Liver (tissue), 3 donors: ENCODE results near the gene MBOAT1.

Source experiments
- GABPA ChIP-seq, 2 donors: IDR thresholded peaks in 1 of 2; conservative IDR thresholded peaks in 1 of 2; 2 replicates each; pipeline ENCODE4 v1.6.1; 2016; ENCODE audit warnings: antibody characterized with exemption in 2 of 2, mild to moderate bottlenecking in 1 of 2, moderate library complexity in 1 of 2
- RAD21 ChIP-seq, 2 donors: IDR thresholded peaks; 2 replicates each; pipeline ENCODE4 v1.6.1; 2016; ENCODE audit warnings: antibody characterized with exemption in 2 of 2, mild to moderate bottlenecking in 2 of 2
- TAF1 ChIP-seq: conservative IDR thresholded peaks from 2 replicates; pipeline ENCODE4 v1.6.1; 2016; ENCODE audit warnings: antibody characterized with exemption, mild to moderate bottlenecking
- YY1 ChIP-seq: IDR thresholded peaks from 2 replicates; pipeline ENCODE4 v1.6.1; 2016; ENCODE audit warnings: antibody characterized with exemption, mild to moderate bottlenecking
- TF ChIP-seq, protein P1 (sequence below): fragments of 150-350 bp; IDR thresholded peaks from 2 replicates; pipeline ENCODE4 v1.5.1; 2017; ENCODE audit warnings: improper control_type of control experiment, low read depth, low read length; ENCODE audit not compliant: missing input control
- TF ChIP-seq, protein P2 (sequence below): IDR thresholded peaks from 2 replicates; pipeline ENCODE4 v1.6.1; 2016; ENCODE audit warnings: antibody characterized with exemption, mild to moderate bottlenecking
- TF ChIP-seq, protein P3 (sequence below): IDR thresholded peaks from 2 replicates; pipeline ENCODE4 v1.6.1; 2016; ENCODE audit warnings: antibody characterized with exemption
- donor health status: healthy.
- donor health status: healthy.

DNA sequence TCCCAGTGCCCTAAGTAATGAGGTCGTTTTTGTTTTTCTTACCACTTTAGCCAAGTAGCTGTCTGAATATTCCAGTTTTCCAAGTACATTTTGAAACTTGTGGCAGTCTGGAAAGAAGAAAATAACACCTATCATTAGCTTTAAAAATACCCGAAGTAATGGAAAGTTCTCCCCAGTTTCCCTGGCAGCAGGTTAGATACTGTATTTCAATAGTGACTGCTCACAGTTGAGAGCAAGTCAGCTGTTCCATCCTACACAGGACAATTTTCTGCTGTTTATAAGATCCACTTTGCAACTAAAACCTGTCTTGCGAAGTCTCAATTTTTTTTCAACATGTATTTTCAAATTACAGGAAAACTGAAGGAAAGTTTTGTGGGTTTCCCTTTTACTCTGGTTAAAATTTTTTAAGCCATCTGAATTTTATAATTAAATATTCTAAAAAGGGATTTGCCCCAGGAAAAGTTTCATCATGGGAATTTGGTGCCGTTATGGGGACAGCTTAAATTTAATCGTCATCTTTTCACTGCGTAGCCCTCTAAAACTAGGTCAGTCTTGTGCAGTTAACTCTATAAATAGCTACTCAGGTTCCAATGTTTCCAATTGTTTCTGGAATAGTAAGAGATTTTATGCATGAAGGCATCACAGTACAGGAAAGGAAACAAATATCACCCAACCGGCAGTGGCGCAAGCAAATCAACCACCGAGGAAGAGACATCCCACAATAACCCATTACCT lies 96.9 kb downstream of the MBOAT1 start:
- TF ChIP-seq, protein P1, sequence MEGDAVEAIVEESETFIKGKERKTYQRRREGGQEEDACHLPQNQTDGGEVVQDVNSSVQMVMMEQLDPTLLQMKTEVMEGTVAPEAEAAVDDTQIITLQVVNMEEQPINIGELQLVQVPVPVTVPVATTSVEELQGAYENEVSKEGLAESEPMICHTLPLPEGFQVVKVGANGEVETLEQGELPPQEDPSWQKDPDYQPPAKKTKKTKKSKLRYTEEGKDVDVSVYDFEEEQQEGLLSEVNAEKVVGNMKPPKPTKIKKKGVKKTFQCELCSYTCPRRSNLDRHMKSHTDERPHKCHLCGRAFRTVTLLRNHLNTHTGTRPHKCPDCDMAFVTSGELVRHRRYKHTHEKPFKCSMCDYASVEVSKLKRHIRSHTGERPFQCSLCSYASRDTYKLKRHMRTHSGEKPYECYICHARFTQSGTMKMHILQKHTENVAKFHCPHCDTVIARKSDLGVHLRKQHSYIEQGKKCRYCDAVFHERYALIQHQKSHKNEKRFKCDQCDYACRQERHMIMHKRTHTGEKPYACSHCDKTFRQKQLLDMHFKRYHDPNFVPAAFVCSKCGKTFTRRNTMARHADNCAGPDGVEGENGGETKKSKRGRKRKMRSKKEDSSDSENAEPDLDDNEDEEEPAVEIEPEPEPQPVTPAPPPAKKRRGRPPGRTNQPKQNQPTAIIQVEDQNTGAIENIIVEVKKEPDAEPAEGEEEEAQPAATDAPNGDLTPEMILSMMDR: no peak
- TF ChIP-seq YY1 (no peak), RAD21 (IDR thresholded peaks at IDR 0.05) (no peak), TAF1 (no peak), GABPA (IDR thresholded peaks at IDR 0.05 in 1 of 2, conservative IDR thresholded peaks at IDR 0.05 in 1 of 2) (no peak)
- TF ChIP-seq, protein P2, sequence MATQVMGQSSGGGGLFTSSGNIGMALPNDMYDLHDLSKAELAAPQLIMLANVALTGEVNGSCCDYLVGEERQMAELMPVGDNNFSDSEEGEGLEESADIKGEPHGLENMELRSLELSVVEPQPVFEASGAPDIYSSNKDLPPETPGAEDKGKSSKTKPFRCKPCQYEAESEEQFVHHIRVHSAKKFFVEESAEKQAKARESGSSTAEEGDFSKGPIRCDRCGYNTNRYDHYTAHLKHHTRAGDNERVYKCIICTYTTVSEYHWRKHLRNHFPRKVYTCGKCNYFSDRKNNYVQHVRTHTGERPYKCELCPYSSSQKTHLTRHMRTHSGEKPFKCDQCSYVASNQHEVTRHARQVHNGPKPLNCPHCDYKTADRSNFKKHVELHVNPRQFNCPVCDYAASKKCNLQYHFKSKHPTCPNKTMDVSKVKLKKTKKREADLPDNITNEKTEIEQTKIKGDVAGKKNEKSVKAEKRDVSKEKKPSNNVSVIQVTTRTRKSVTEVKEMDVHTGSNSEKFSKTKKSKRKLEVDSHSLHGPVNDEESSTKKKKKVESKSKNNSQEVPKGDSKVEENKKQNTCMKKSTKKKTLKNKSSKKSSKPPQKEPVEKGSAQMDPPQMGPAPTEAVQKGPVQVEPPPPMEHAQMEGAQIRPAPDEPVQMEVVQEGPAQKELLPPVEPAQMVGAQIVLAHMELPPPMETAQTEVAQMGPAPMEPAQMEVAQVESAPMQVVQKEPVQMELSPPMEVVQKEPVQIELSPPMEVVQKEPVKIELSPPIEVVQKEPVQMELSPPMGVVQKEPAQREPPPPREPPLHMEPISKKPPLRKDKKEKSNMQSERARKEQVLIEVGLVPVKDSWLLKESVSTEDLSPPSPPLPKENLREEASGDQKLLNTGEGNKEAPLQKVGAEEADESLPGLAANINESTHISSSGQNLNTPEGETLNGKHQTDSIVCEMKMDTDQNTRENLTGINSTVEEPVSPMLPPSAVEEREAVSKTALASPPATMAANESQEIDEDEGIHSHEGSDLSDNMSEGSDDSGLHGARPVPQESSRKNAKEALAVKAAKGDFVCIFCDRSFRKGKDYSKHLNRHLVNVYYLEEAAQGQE: no peak
- TF ChIP-seq, protein P3, sequence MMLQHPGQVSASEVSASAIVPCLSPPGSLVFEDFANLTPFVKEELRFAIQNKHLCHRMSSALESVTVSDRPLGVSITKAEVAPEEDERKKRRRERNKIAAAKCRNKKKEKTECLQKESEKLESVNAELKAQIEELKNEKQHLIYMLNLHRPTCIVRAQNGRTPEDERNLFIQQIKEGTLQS: no peak
